Keratinocyte (primary cell): ENCODE results near the gene ZFAND6. TPM values are rescaled to one million over a fixed set of nuclear protein-coding genes. Genes with fewer than 3 reads are reported as not detected.

Experiments used
- DNase-seq: peaks from one replicate; pipeline ENCODE4 v3.0.0-alpha.2; 2011; ENCODE audit warnings: low read depth, missing footprints, low spot score
- FAIRE-seq: peaks from 2 replicates; lab custom pipeline; 2011; peaks lifted over from hg19 to GRCh38; lab: Jason Lieb, UNC
- H2AFZ ChIP-seq: 2 replicates; pipeline ENCODE4 v1.6.0; 2012; ENCODE audit warnings: low read length, control low read depth, inconsistent platforms; ENCODE audit not compliant: control insufficient read depth
- H3K27ac ChIP-seq: 2 replicates; pipeline ENCODE4 v1.5.1; 2011; ENCODE audit warnings: low read length; ENCODE audit not compliant: control insufficient read depth, insufficient read depth
- H3K27me3 ChIP-seq: 3 replicates; pipeline ENCODE4 v1.6.0; 2011; ENCODE audit warnings: low read length; ENCODE audit not compliant: control insufficient read depth, insufficient read depth; ENCODE audit errors: extremely low read depth
- H3K36me3 ChIP-seq, 2 experiments: 2 replicates in 1 of 2; 3 replicates in 1 of 2; pipeline ENCODE4 v1.5.1; 2011; ENCODE audit warnings: low read length in 2 of 2, mild to moderate bottlenecking in 1 of 2; ENCODE audit not compliant: control insufficient read depth in 2 of 2, insufficient read depth in 2 of 2; ENCODE audit errors: extremely low read depth in 1 of 2
- H3K4me1 ChIP-seq: 3 replicates; pipeline ENCODE4 v1.5.1; 2011; ENCODE audit warnings: low read length; ENCODE audit not compliant: control insufficient read depth, insufficient read depth; ENCODE audit errors: extremely low read depth
- H3K4me2 ChIP-seq: 3 replicates; pipeline ENCODE4 v1.6.0; 2011; ENCODE audit warnings: low read depth, low read length; ENCODE audit not compliant: control insufficient read depth, insufficient read depth; ENCODE audit errors: extremely low read depth
- H3K4me3 ChIP-seq, 3 experiments: fragments of 200-600 bp in 1 of 3; sonication (generic) in 1 of 3; 2 replicates in 2 of 3; 3 replicates in 1 of 3; pipeline ENCODE4 v1.5.1; 2011 to 2016; ENCODE audit warnings: low read length in 3 of 3, mild to moderate bottlenecking in 3 of 3, control low read depth in 2 of 3, inconsistent platforms in 1 of 3, low read depth in 1 of 3, mixed read lengths in 1 of 3, mixed run types in 1 of 3, moderate library complexity in 1 of 3; ENCODE audit not compliant: control insufficient read depth in 2 of 3, insufficient read depth in 2 of 3; ENCODE audit errors: extremely low read depth in 1 of 3
- H3K79me2 ChIP-seq: 2 replicates; pipeline ENCODE4 v1.6.0; 2012; ENCODE audit warnings: low read length; ENCODE audit not compliant: control insufficient read depth, insufficient read depth
- H3K9ac ChIP-seq: 3 replicates; pipeline ENCODE4 v1.6.0; 2011; ENCODE audit warnings: low read length; ENCODE audit not compliant: control insufficient read depth, insufficient read depth; ENCODE audit errors: extremely low read depth
- H3K9me1 ChIP-seq: 3 replicates; pipeline ENCODE4 v1.6.0; 2011; ENCODE audit warnings: low read length; ENCODE audit not compliant: control insufficient read depth, insufficient read depth; ENCODE audit errors: extremely low read depth
- H3K9me3 ChIP-seq: 2 replicates; pipeline ENCODE4 v1.5.1; 2012; ENCODE audit warnings: low read depth, low read length; ENCODE audit not compliant: control insufficient read depth
- H4K20me1 ChIP-seq: 3 replicates; pipeline ENCODE4 v1.6.0; 2011; ENCODE audit warnings: low read length; ENCODE audit not compliant: control insufficient read depth, insufficient read depth; ENCODE audit errors: extremely low read depth
- CTCF ChIP-seq, 3 experiments: IDR thresholded peaks in 1 of 3; conservative IDR thresholded peaks in 1 of 3; optimal IDR thresholded peaks in 1 of 3; 2 replicates in 2 of 3; 3 replicates in 1 of 3; pipeline versions ENCODE3 to v1.5.1; 2011; ENCODE audit warnings: low read length in 3 of 3, mild to moderate bottlenecking in 3 of 3, moderate library complexity in 2 of 3, control low read depth in 1 of 3, inconsistent platforms in 1 of 3; ENCODE audit not compliant: insufficient read depth in 2 of 3; ENCODE audit errors: extremely low read depth in 1 of 3
- EZH2 ChIP-seq: IDR thresholded peaks from one replicate; pipeline ENCODE4 v1.6.1; 2012; ENCODE audit warnings: inconsistent platforms, mild to moderate bottlenecking, low read length, moderate library complexity
- dilution Hi-C: fragments of 300-500 bp; cut with MboI; formaldehyde crosslinking; loops from one replicate; pipeline ENCODE4 v1.7.0; 2020; ENCODE audit warnings: low sequenced_read_pairs; ENCODE audit not compliant: extremely low pct_ligation_motif_present
- polyA plus RNA-seq, 5 experiments: library from polyadenylated mRNA; depleted of rRNA in 3 of 5; stranded (reverse) in 3 of 5; stranded (forward) in 1 of 5; unstranded in 1 of 5; fragments of >200 nt; gene quantifications; 1 replicate in 1 of 5; 2 replicates in 3 of 5; 3 replicates in 1 of 5; pipeline versions ENCODE4 v1.2.1 to v1.2.3, GENCODE V29; 2011 to 2012; ENCODE audit warnings: missing spikeins in 2 of 5, low read depth in 1 of 5, low replicate concordance in 1 of 5

ZFAND6 gene
- polyA plus RNA-seq, 1 donor (not counting 4 experiments of a cell fraction or from before 2014, with no cell fraction given), result 142 TPM

GRCh38 chr15:80163897-80164296, 104.4 kb downstream of the ZFAND6 start:
- H3K27ac ChIP-seq, result no peak overlapping the region
- H3K27me3 ChIP-seq, result no peaks in the 10 kb centered on the region
- H4K20me1 ChIP-seq, result no peaks in the 10 kb centered on the region
- no peak for DNase-seq
- no peak overlapping the region for H3K4me2 ChIP-seq
- no peak for FAIRE-seq
- H3K4me3 ChIP-seq, result no peak overlapping the region
- no peak overlapping the region for H2AFZ ChIP-seq
- H3K9me3 ChIP-seq, result no peaks in the 10 kb centered on the region
- no peaks in the 10 kb centered on the region for H3K79me2 ChIP-seq
- H3K9me1 ChIP-seq, result peaks cover 2% of the 10 kb centered on the region
- no peak overlapping the region for H3K9ac ChIP-seq
- dilution Hi-C loops, result no loop called here
- peaks cover 19% of the 10 kb centered on the region for H3K4me1 ChIP-seq
- TF ChIP-seq EZH2, result no peak
- no peak for TF ChIP-seq CTCF (optimal IDR thresholded peaks at IDR 0.05 in 1 of 3, IDR thresholded peaks at IDR 0.05 in 1 of 3, conservative IDR thresholded peaks at IDR 0.05 in 1 of 3; ENCODE audit: extremely low read depth in 1 of 3, insufficient read depth in 2 of 3, low read length in 3 of 3)
- H3K36me3 ChIP-seq, result peaks cover 6 to 25% of the 10 kb centered on the region in 2 experiments

GRCh38 chr15:80167936-80168335, 108.5 kb downstream of the ZFAND6 start:
- no peak overlapping the region for H3K27ac ChIP-seq
- H3K9me1 ChIP-seq, result no peaks in the 10 kb centered on the region
- FAIRE-seq, result no peak
- peaks cover 0 to 5% of the 10 kb centered on the region in 2 experiments for H3K36me3 ChIP-seq
- TF ChIP-seq CTCF (optimal IDR thresholded peaks at IDR 0.05 in 1 of 3, IDR thresholded peaks at IDR 0.05 in 1 of 3, conservative IDR thresholded peaks at IDR 0.05 in 1 of 3; ENCODE audit: extremely low read depth in 1 of 3, insufficient read depth in 2 of 3, low read length in 3 of 3), result no peak
- no peak overlapping the region for H3K4me3 ChIP-seq
- H3K4me1 ChIP-seq, result peaks cover 9% of the 10 kb centered on the region
- no peak overlapping the region for H3K9ac ChIP-seq
- no peaks in the 10 kb centered on the region for H3K27me3 ChIP-seq
- H2AFZ ChIP-seq, result no peak overlapping the region
- no peak for DNase-seq
- no peaks in the 10 kb centered on the region for H4K20me1 ChIP-seq
- H3K4me2 ChIP-seq, result no peak overlapping the region
- no peaks in the 10 kb centered on the region for H3K9me3 ChIP-seq
- no peaks in the 10 kb centered on the region for H3K79me2 ChIP-seq
- dilution Hi-C loops, result no loop called here
